Stimulated activated CD8-positive, alpha-beta memory T cell treated with anti-CD3 and anti-CD28 coated beads, Interleukin-7, amount 100 ng/mL, for 1 hour (primary cell): ENCODE data around the gene BAHCC1.

Source experiments
- DNase-seq, 2 donors: peaks; one replicate each; pipeline ENCODE4 v3.0.0-alpha.2; 2020; ENCODE audit warnings: low read depth in 2 of 2

The BAHCC1 gene

GRCh38 chr17:81398176-81398831 lies 3.0 kb downstream of the BAHCC1 start:
- no peak for DNase-seq

- DNase-seq: no peak
Measured at GRCh38 chr17:81398832-81399411, 3.7 kb downstream of the BAHCC1 start.

- no peak for DNase-seq
Measured at GRCh38 chr17:81399481-81400153, 4.4 kb downstream of the BAHCC1 start.

GRCh38 chr17:81400154-81400977 lies 5.1 kb downstream of the BAHCC1 start:
- DNase-seq: no peak

- no peak for DNase-seq
Measured at GRCh38 chr17:81400996-81401722, 5.9 kb downstream of the BAHCC1 start.

- DNase-seq: no peak
Measured at GRCh38 chr17:81401723-81402529, 6.7 kb downstream of the BAHCC1 start.

GRCh38 chr17:81402530-81402941 lies 7.3 kb downstream of the BAHCC1 start:
- DNase-seq: no peak

GRCh38 chr17:81402981-81403467 lies 7.8 kb downstream of the BAHCC1 start:
- no peak for DNase-seq

GRCh38 chr17:81403671-81404534 lies 8.6 kb downstream of the BAHCC1 start:
- DNase-seq: no peak

- no peak for DNase-seq
Measured at GRCh38 chr17:81404558-81405165, 9.4 kb downstream of the BAHCC1 start.

- no peak for DNase-seq
Measured at GRCh38 chr17:81405411-81405872, 10.2 kb downstream of the BAHCC1 start.

- no peak for DNase-seq
Measured at GRCh38 chr17:81406117-81406953, 11.1 kb downstream of the BAHCC1 start.

GRCh38 chr17:81408049-81408448 lies 12.8 kb downstream of the BAHCC1 start:
- DNase-seq: no peak

- no peak for DNase-seq
Measured at GRCh38 chr17:81409190-81409935, 14.1 kb downstream of the BAHCC1 start.

- DNase-seq: no peak
Measured at GRCh38 chr17:81410852-81411251, 15.6 kb downstream of the BAHCC1 start.

- no peak for DNase-seq
Measured at GRCh38 chr17:81411305-81411704, 16.0 kb downstream of the BAHCC1 start.

GRCh38 chr17:81412490-81413093 lies 17.3 kb downstream of the BAHCC1 start:
- peak; percentile 29 to 50 for DNase-seq
